Activated CD8-positive, alpha-beta T cell treated with anti-CD3 and anti-CD28 coated beads for 36 hours (primary cell): Measurements from ENCODE around the gene ZNF609. TPM values are rescaled to one million over a fixed set of nuclear protein-coding genes. Genes with fewer than 3 reads are reported as not detected.

Experiments
- ATAC-seq: fragments of 200-7000 bp; cut with Tn5 transposase; one replicate; pipeline ENCODE4 v1.10.0; 2021; ENCODE audit warnings: mild to moderate bottlenecking, moderate library complexity
- CTCF ChIA-PET: fragments of 350-600 bp; sonication (Branson Sonifier 250); formaldehyde crosslinking; loops from one replicate; lab custom pipeline; 2021; ENCODE audit warnings: antibody characterized with exemption; lab: Charles Lee
- POLR2A ChIA-PET: fragments of 350-600 bp; sonication (Branson Sonifier 250); formaldehyde crosslinking; loops from one replicate; lab custom pipeline; 2021; ENCODE audit warnings: antibody characterized with exemption; lab: Charles Lee
- DNase-seq: peaks from one replicate; pipeline ENCODE4 v3.0.0-alpha.2; 2020
- H3K27ac Mint-ChIP-seq: one replicate; pipeline ENCODE4 v1.8.0; 2021; ENCODE audit warnings: mild to moderate bottlenecking, mixed read lengths
- H3K27me3 Mint-ChIP-seq: one replicate; pipeline ENCODE4 v1.8.0; 2021; ENCODE audit warnings: mixed read lengths
- H3K36me3 Mint-ChIP-seq: one replicate; pipeline ENCODE4 v1.8.0; 2021; ENCODE audit warnings: low read depth, mixed read lengths
- H3K4me1 Mint-ChIP-seq: one replicate; pipeline ENCODE4 v1.8.0; 2021; ENCODE audit warnings: low read depth, mixed read lengths
- H3K4me3 Mint-ChIP-seq: one replicate; pipeline ENCODE4 v1.8.0; 2021; ENCODE audit warnings: mild to moderate bottlenecking, moderate library complexity, mixed read lengths
- H3K9me3 Mint-ChIP-seq: one replicate; pipeline ENCODE4 v1.8.0; 2021; ENCODE audit warnings: mixed read lengths
- intact Hi-C: fragments of 100-400 bp; cut with micrococcal nuclease; formaldehyde crosslinking; loops from one replicate; pipeline ENCODE4 v1.10.0; 2022
- total RNA-seq, 2 experiments: library from RNA; stranded (reverse); gene quantifications; one replicate each; pipeline ENCODE4 v1.2.3, GENCODE V29; 2021
- TF ChIP-seq, protein P1 (sequence below): fragments of 200-600 bp; IDR thresholded peaks from one replicate; pipeline ENCODE4 v1.8.0; 2022; ENCODE audit warnings: antibody characterized with exemption, mild to moderate bottlenecking

Gene ZNF609
- total RNA-seq, 2 experiments from 2014 or later, result 37.2 to 39.6 TPM

- Mint-ChIP-seq H3K27me3 (no peaks in the 10 kb centered on the region), H3K36me3 (peaks cover 1% of the 10 kb centered on the region), H3K27ac (no peak overlapping the region), H3K4me1 (peaks cover 56% of the 10 kb centered on the region), H3K4me3 (no peak overlapping the region), H3K9me3 (no peaks in the 10 kb centered on the region)
- CTCF ChIA-PET, result interaction anchor here (1.8 kb wide), 1 partner anchor 67 kb away, joined by 3 read pairs; no protein-coding TSS in a partner anchor
- POLR2A ChIA-PET, result interaction anchor here (1.1 kb wide), 1 partner anchor 11 kb away, joined by 3 read pairs; no protein-coding TSS in a partner anchor
- intact Hi-C loops, result no loop called here
- DNase-seq (no peak), ATAC-seq (no peak)
- TF ChIP-seq, protein P1, sequence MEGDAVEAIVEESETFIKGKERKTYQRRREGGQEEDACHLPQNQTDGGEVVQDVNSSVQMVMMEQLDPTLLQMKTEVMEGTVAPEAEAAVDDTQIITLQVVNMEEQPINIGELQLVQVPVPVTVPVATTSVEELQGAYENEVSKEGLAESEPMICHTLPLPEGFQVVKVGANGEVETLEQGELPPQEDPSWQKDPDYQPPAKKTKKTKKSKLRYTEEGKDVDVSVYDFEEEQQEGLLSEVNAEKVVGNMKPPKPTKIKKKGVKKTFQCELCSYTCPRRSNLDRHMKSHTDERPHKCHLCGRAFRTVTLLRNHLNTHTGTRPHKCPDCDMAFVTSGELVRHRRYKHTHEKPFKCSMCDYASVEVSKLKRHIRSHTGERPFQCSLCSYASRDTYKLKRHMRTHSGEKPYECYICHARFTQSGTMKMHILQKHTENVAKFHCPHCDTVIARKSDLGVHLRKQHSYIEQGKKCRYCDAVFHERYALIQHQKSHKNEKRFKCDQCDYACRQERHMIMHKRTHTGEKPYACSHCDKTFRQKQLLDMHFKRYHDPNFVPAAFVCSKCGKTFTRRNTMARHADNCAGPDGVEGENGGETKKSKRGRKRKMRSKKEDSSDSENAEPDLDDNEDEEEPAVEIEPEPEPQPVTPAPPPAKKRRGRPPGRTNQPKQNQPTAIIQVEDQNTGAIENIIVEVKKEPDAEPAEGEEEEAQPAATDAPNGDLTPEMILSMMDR, result no peak
Measured at GRCh38 chr15:64454282-64454681, 6.1 kb upstream of the ZNF609 start.

DNA sequence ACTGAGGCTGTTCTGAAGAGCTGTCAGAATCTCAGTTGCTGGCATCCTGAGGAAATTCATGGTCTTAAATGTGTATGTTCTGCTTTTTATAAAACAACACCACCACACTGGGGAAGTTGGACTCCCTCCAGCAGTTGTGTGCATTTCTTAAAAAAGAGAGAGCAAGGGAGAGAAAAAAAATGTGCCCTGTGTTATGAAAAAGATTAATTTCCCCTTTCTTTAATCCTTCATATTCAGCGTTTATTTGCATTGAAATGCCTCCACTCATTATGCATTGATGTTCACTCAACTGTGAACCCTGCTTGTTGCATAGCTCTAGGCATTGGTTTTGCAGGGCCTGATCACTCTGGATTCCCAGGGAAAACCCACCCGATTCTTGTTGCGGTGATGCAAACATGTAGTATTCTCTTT is 4.4 kb upstream of the ZNF609 start:
- ChIA-PET CTCF (interaction anchor here (1.8 kb wide), 1 partner anchor 69 kb away, joined by 3 read pairs; no protein-coding TSS in a partner anchor), POLR2A (interaction anchor here (1.1 kb wide), 1 partner anchor 68 kb away, joined by 4 read pairs; the partner anchor contains the start of gene TRIP4)
- DNase-seq (no peak), ATAC-seq (no peak)
- TF ChIP-seq, protein P1, result no peak
- intact Hi-C loops, result no loop called here
- H3K4me3 Mint-ChIP-seq, result no peak overlapping the region
- H3K36me3 Mint-ChIP-seq, result no peaks in the 10 kb centered on the region
- H3K27ac Mint-ChIP-seq, result peak overlapping the region; percentile 78
- H3K9me3 Mint-ChIP-seq, result no peaks in the 10 kb centered on the region
- peaks cover 52% of the 10 kb centered on the region for H3K4me1 Mint-ChIP-seq
- no peaks in the 10 kb centered on the region for H3K27me3 Mint-ChIP-seq

- ChIA-PET CTCF (interaction anchor here (1.2 kb wide), 2 partner anchors 197 to 304 kb away, joined by 3 to 4 read pairs; no protein-coding TSS in a partner anchor), POLR2A (interaction anchor here (0.8 to 1.7 kb wide), 2 partner anchors 10 to 207 kb away, joined by 3 to 7 read pairs; no protein-coding TSS in a partner anchor)
- Mint-ChIP-seq H3K27ac (peak overlapping the region; percentile 78), H3K9me3 (no peaks in the 10 kb centered on the region), H3K27me3 (no peaks in the 10 kb centered on the region), H3K36me3 (peaks cover 2% of the 10 kb centered on the region), H3K4me3 (no peak overlapping the region), H3K4me1 (peaks cover 54% of the 10 kb centered on the region)
- TF ChIP-seq, protein P1, result no peak
- no peak for DNase-seq
- ATAC-seq, result no peak
- intact Hi-C loops, result no loop called here
Measured at GRCh38 chr15:64456634-64457108, 3.7 kb upstream of the ZNF609 start.

GRCh38 chr15:64459066-64459781 is 1.2 kb upstream of the ZNF609 start:
- TF ChIP-seq, protein P1, result no peak
- CTCF ChIA-PET, result interaction anchor here (1.3 to 2.8 kb wide), 4 partner anchors 8 to 15 kb away, joined by 4 to 8 read pairs (median 6); no protein-coding TSS in a partner anchor

More at GRCh38 chr15:64459066-64459781, 1.2 kb upstream of the ZNF609 start:
- H3K4me3 Mint-ChIP-seq, result peak overlapping the region; percentile 84
- H3K9me3 Mint-ChIP-seq, result no peaks in the 10 kb centered on the region
- no peak for ATAC-seq
- peaks cover 69% of the 10 kb centered on the region for H3K4me1 Mint-ChIP-seq
- intact Hi-C loops, result no loop called here
- no peak for DNase-seq
- peak overlapping the region; percentile 95 for H3K27ac Mint-ChIP-seq
- H3K27me3 Mint-ChIP-seq, result no peaks in the 10 kb centered on the region
- POLR2A ChIA-PET, result interaction anchor here (0.7 to 3.1 kb wide), 13 partner anchors 9 to 185 kb away, joined by 3 to 16 read pairs (median 4); partner anchors contain the start of gene TRIP4
- peaks cover 18% of the 10 kb centered on the region for H3K36me3 Mint-ChIP-seq
